Heart right ventricle (tissue), 16 donors: ENCODE data around the gene CRMP1. TPM values are rescaled to one million over a fixed set of nuclear protein-coding genes. Genes with fewer than 3 reads are reported as not detected.

ENCODE experiments used
- ATAC-seq, 8 donors: fragments of 200-7000 bp; cut with Tn5 transposase; one replicate each; pipeline ENCODE4 v1.9.1; 2020; ENCODE audit warnings: mild to moderate bottlenecking in 8 of 8, moderate library complexity in 8 of 8, moderate number of reproducible peaks in 1 of 8
- DNase-seq, 2 donors: peaks; one replicate each; pipeline ENCODE4 v3.0.0-alpha.2; 2020
- H3K27ac ChIP-seq, 10 donors: fragments of 200-600 bp; sonication (generic) in 2 of 10; one replicate each; pipeline versions ENCODE4 v1.5.0 to v1.8.0; 2020 to 2022; ENCODE audit warnings: mild to moderate bottlenecking in 3 of 10
- H3K27me3 ChIP-seq, 7 donors: fragments of 200-600 bp; one replicate each; pipeline ENCODE4 v1.8.0; 2021 to 2022; ENCODE audit warnings: mild to moderate bottlenecking in 2 of 7
- H3K36me3 ChIP-seq, 9 donors: fragments of 200-600 bp; sonication (generic) in 1 of 9; one replicate each; pipeline versions ENCODE4 v1.5.0 to v1.8.0; 2020 to 2022; ENCODE audit warnings: mild to moderate bottlenecking in 2 of 9
- H3K4me1 ChIP-seq, 9 donors: fragments of 200-600 bp; sonication (generic) in 1 of 9; one replicate each; pipeline versions ENCODE4 v1.5.0 to v1.8.0; 2020 to 2022; ENCODE audit warnings: mild to moderate bottlenecking in 4 of 9
- H3K4me3 ChIP-seq, 10 donors: fragments of 200-600 bp; sonication (generic) in 2 of 10; one replicate each; pipeline versions ENCODE4 v1.5.0 to v1.8.0; 2020 to 2022; ENCODE audit warnings: mild to moderate bottlenecking in 7 of 10, moderate library complexity in 2 of 10
- H3K9me3 ChIP-seq, 11 donors: fragments of 200-600 bp in 10 of 11; sonication (generic) in 2 of 11; one replicate each; pipeline versions ENCODE4 v1.5.0 to v1.8.0; 2013 to 2022; ENCODE audit warnings: mild to moderate bottlenecking in 2 of 11, control low read depth in 1 of 11, moderate library complexity in 1 of 11
- WGBS, 2 donors: extraction: QIAGEN DNeasy Blood & Tissue Kit; methylation state at CpG; one replicate each; pipeline ENCODE4 v1.1.7; 2013; ENCODE audit warnings: inconsistent platforms in 1 of 2; 5-methylcytosine and 5-hydroxymethylcytosine counted together
- intact Hi-C, 10 donors: fragments of 100-400 bp; cut with DNase I; formaldehyde crosslinking; loops; one replicate each; pipeline versions ENCODE4 v1.11.1 to v1.14.2; 2022
- polyA plus RNA-seq, 2 donors: library from polyadenylated mRNA; stranded (reverse); fragments of 200-250 nt; gene quantifications; one replicate each; pipeline ENCODE4 v1.2.3, GENCODE V29; 2013
- total RNA-seq, 10 donors: library from RNA; stranded (reverse); fragmentation: NEBNext Ultra II Directional in 3 of 10; extraction: Animal tissue kit (Norgen Biotek cat#: 25700) in 3 of 10; gene quantifications; one replicate each; pipeline versions ENCODE4 v1.2.1 to v1.2.4, GENCODE V29; 2021 to 2023
- TF ChIP-seq, protein P1 (sequence below), 9 donors: fragments of 200-600 bp; sonication (generic) in 2 of 9; IDR thresholded peaks; one replicate each; pipeline versions ENCODE4 v1.5.0 to v1.8.0; 2021 to 2022; ENCODE audit warnings: antibody characterized with exemption in 9 of 9, mild to moderate bottlenecking in 5 of 9, moderate library complexity in 1 of 9
- donor health status: Arrhythmogenic right ventricular cardiomyopathy.
- donor health status: ischemic (EF 13 %, LVEDD 7.1; RV severe dilation, severe dysfunction).
- donor health status: healthy with polysubstance abuse.
- donor health status: DM: no; HTN: yes; CAD: no.
- donor health status: DM: no; HTN: no; CAD: no.
- donor health status: ischemic (EF 25% LVEDD 6.9; RV normal size, moderate dysfunction).
- donor health status: ischemic (EF 25% LVEDD 5.7; RV mildly dilated, moderate dysfunction).
- donor health status: healthy.
- donor health status: DM: yes; HTN: yes; CAD: no.
- donor health status: Ischemic cardiomyopathy.
- donor health status: ischemic (EF 35%, LVEDD 5.7; RV mildly dilated, moderate dysfunction).
- donor health status: nonischemic (EF 11% LVEDD 7.7; RV severe dilation, severe dysfunction).
- donor health status: DM: yes; HTN: yes; CAD: no.
- donor health status: PGD.
- donor health status: ischemic (EF 29% LVEDD 5.4; RV normal size, mild dysfunction).
- donor health status: nonischemic (EF 23%, LVEDD 6.1; RV moderate dilation, normal function).

Gene CRMP1
- total and polyA plus RNA-seq, 12 donors, result 0.40 to 2.3 (median 0.95) TPM

DNA sequence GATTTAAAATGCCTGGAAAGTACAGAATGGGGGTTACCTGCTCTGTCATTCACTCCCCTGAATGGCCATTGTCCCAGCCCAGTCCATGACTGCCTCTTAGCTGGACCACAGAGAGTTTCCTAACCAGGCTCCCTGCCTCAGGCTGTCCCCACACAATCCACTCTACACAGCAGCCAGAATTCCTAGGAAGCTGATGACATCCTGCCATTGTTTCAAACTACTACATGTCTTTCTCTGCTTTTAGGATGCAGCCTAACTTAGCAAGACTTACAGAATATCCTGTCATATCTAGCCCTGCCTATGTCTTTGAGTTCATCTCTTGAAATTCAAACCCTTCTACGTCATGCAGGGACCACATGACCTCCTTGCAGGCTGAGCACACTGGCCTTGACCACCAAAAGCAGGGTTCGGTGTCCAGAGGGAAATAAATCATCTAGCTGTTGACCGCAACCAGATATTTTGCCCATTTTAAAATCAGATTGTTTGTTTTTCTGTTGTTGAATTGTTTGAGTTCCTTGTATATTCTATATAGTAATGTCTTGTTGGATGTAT lies 16.1 kb upstream of the CRMP1 start:
- Histone ChIP-seq H3K4me3 (no peak overlapping the region), H3K4me1 (no peaks in the 10 kb centered on the region), H3K36me3 (no peaks in the 10 kb centered on the region), H3K9me3 (peaks cover 0 to 39% (median 9%) of the 10 kb centered on the region in 11 donors), H3K27ac (no peak overlapping the region), H3K27me3 (peaks cover 0 to 36% (median 22%) of the 10 kb centered on the region in 7 donors)
- DNase-seq (no peak), ATAC-seq (peak in 3 of 8 donors; percentile 50 to 77 (median 62))
- TF ChIP-seq, protein P1, sequence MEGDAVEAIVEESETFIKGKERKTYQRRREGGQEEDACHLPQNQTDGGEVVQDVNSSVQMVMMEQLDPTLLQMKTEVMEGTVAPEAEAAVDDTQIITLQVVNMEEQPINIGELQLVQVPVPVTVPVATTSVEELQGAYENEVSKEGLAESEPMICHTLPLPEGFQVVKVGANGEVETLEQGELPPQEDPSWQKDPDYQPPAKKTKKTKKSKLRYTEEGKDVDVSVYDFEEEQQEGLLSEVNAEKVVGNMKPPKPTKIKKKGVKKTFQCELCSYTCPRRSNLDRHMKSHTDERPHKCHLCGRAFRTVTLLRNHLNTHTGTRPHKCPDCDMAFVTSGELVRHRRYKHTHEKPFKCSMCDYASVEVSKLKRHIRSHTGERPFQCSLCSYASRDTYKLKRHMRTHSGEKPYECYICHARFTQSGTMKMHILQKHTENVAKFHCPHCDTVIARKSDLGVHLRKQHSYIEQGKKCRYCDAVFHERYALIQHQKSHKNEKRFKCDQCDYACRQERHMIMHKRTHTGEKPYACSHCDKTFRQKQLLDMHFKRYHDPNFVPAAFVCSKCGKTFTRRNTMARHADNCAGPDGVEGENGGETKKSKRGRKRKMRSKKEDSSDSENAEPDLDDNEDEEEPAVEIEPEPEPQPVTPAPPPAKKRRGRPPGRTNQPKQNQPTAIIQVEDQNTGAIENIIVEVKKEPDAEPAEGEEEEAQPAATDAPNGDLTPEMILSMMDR (IDR thresholded peaks at IDR 0.05), result no peak
- intact Hi-C loops, result no loop called here
- 59 to 64% methylated on average over 3 of the region's 3 CpGs for WGBS, 2 donors

DNA sequence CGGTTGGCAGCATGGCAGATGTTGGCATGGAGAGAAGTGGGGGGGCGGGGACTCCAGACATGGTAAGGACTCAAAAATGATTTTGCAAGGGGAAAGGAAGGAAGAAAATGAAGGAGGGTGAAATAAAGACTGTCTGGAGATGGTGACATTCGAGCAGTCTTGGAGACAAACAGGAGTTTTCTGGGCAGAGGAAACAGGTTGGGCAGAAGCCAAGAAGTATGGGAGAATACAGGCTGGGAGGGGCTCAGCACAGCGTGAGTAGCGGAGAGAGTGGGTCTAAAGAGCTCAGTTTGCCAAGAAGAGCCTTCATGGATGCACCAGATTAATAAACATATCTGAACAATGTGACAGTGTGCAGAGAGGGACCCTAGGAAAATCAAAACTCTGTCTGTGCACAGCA lies 13.3 kb upstream of the CRMP1 start:
- no peak overlapping the region for H3K4me3 ChIP-seq

DNA sequence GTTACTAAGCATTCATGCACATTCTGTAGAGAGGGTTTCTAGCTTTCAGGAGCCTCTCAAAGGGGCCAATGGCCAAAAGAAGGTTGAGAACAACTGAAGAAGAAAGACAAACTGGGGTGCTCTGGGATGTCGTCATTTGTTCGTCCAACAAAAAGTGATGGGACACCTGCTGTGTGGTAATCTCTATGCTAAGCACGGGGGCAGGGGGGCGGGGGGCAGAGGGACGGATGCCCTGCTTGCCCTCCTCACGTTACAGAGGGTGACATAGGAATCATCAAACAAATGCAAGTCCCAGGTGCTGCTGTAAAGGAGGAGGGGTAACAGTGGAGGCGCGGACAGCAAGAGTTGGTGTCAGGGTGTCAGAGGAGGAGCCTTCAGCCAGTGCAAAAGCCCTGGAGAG lies 12.8 kb upstream of the CRMP1 start:
- peaks cover 0 to 55% (median 43%) of the 10 kb centered on the region in 7 donors for H3K27me3 ChIP-seq
- H3K27ac ChIP-seq, result no peak overlapping the region
- no peak for ATAC-seq
- TF ChIP-seq, protein P1 (IDR thresholded peaks at IDR 0.05), result no peak
- DNase-seq, result no peak
- 7 to 8% methylated on average over 8 of the region's 8 CpGs for WGBS, 2 donors
- no peaks in the 10 kb centered on the region for H3K36me3 ChIP-seq
- peaks cover 0 to 32% (median 4%) of the 10 kb centered on the region in 11 donors for H3K9me3 ChIP-seq
- H3K4me3 ChIP-seq, result no peak overlapping the region
- H3K4me1 ChIP-seq, result no peaks in the 10 kb centered on the region
- intact Hi-C loops, result no loop called here

More for the DNA sequence above, 13.3 kb upstream of the CRMP1 start:
- 17 to 26% methylated on average over 5 of the region's 5 CpGs for WGBS, 2 donors
- Histone ChIP-seq H3K27ac (no peak overlapping the region), H3K36me3 (no peaks in the 10 kb centered on the region), H3K4me1 (no peaks in the 10 kb centered on the region), H3K9me3 (peaks cover 0 to 32% (median 4%) of the 10 kb centered on the region in 11 donors), H3K27me3 (peaks cover 0 to 50% (median 38%) of the 10 kb centered on the region in 7 donors)
- no peak for ATAC-seq
- intact Hi-C loops, result no loop called here
- TF ChIP-seq, protein P1 (IDR thresholded peaks at IDR 0.05), result no peak
- DNase-seq, result no peak

DNA sequence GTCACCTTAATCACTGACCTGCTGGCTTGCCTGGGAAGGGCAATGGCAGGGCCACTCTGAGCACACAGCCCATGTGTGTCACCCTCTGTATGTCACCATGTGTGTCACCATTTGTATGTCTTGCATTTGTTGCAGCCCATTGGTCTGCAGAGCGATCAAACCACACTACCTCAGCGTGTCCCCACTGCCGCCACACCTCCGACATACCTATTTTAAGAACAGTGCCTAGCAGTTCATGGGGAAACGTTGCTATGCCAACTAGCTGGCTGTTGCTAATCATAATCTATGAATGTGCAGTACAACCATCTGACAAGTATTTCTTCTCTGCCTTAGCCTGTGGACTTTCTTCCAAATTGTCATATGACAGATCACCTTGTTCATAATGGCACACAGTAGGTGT lies 8.0 kb upstream of the CRMP1 start:
- H3K4me3 ChIP-seq, result no peak overlapping the region
- WGBS, 2 donors, result 45 to 54% methylated on average over 5 of the region's 5 CpGs
- intact Hi-C loops, result no loop called here
- ATAC-seq (peak in 2 of 8 donors; percentile 12 to 56), DNase-seq (no peak)
- H3K36me3 ChIP-seq, result no peaks in the 10 kb centered on the region
- TF ChIP-seq, protein P1 (IDR thresholded peaks at IDR 0.05), result no peak
- H3K27me3 ChIP-seq, result peaks cover 0 to 93% (median 71%) of the 10 kb centered on the region in 7 donors
- H3K27ac ChIP-seq, result no peak overlapping the region
- H3K4me1 ChIP-seq, result no peaks in the 10 kb centered on the region
- H3K9me3 ChIP-seq, result peaks cover 0 to 11% (median 0%) of the 10 kb centered on the region in 11 donors
